HL-60/S4 (cell line): ENCODE measurements around the gene KIF11.
"Not testable (repeated sequence)": the region's sequence is repeated elsewhere in the genome, so short reads cannot be mapped to it uniquely, and the experiment has no call there.

Experiments
- in situ Hi-C: fragments of 300-500 bp; cut with MboI; formaldehyde crosslinking; loops from 2 replicates; pipeline ENCODE4 v1.14.3; 2022; ENCODE audit warnings: low sequenced_read_pairs

KIF11 gene

DNA sequence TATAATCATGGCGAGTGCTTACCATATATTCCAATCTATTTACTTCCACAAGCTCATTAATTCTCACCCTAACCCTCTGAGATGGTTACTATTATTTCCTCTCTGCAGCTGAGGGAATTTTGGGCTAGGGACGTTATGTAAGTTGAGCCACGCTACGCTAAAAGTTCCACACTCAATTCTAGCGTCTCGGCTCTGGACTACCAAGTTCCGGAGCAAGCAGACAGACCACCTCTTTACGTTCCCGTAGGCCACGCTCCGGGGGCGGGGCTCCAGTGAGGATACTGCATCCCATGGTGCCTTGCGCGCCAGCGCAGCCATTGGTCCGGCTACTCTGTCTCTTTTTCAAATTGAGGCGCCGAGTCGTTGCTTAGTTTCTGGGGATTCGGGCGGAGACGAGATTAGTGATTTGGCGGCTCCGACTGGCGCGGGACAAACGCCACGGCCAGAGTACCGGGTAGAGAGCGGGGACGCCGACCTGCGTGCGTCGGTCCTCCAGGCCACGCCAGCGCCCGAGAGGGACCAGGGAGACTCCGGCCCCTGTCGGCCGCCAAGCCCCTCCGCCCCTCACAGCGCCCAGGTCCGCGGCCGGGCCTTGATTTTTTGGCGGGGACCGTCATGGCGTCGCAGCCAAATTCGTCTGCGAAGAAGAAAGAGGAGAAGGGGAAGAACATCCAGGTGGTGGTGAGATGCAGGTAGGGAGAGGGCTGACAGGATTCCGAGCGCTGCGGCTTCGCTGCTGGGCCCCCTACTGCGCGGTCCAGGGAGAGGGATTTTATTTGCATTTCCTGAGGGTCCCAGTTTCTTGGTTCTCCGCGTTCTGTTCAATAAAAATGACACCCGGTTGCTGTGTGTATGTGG is at the start of gene KIF11:
KIF11 (plus strand) TSS at position 370 of the 858 bp plus-strand sequence; CDS start at position 616, 246 bp downstream.
- in situ Hi-C loops = no loop called here

DNA sequence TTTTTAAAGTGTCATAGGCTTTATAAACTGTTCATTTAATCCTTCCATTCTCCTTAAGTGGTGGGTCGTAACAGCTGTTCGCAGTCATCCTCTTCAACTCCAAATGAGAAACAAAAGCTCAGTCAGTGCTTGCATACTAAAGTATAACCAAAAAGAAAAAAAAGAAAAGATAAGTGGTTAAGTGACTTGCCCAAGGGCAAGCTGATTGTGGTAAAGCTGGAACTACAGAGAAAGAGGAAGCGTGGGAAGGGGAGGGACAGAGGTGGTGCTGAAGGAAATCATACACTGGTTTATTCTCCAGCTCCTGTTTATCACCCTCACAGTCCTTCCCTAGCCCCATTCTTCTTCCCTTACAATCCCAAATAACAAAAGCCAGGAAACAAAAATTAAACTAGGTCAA is 48.6 kb upstream of the KIF11 start:
- in situ Hi-C loops = no loop called here

DNA sequence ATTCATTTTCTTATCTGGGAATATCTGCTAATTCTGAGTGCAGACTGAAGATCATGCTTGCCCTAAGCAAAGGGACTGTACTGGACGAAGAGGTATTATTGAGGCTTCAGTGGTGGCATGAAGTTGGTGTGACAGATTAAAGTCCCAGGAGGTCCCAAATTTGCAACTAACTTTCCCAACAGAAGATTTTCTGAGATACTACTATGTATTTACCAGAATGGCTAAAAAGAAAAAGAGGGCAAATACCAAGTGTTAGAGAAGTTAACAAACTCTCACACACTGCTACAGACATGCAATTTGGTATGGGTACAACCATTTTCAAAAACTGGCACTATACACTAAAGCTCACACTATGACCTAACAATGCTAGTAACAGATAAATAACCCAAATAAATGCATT is 47.4 kb upstream of the KIF11 start:
- in situ Hi-C loops = no loop called here

DNA sequence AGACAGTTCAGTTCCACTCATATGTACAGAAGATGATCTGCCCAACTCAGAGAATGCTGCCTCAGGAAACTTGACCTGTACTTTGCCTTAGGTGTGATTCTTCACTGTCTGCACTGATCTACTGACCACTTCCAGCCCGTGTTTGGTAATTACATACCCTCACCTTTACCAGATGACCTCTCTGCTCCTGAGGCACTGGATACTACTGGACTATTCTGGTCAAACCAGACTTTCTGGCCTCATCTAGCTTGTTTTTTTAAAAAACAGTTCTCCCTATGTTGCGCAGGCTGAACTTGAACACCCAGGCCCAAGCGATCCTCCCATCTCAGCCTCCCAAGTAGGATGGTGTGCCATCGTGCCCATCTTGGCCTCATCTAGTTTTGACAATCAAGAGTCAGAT is 45.3 kb upstream of the KIF11 start:
- in situ Hi-C loops = no loop called here

DNA sequence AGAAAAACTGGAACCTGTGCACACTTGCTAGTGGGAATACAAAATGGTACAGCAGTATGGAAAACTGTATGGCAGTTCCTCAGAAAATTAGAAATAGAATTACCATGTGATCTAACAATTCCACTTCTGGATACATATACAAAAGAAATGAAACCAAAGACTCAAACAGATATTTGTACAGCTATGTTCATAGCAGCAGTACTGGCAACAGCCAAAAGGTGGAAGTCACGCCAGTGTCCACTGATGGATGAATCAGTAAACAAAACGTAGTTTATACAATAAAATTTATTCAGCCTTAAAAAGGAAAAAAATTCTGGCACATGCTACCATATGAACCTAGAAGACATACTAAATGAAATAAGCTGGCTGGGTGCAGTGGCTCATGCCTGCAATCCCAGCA is 42.0 kb upstream of the KIF11 start:
- in situ Hi-C loops = no loop called here

DNA sequence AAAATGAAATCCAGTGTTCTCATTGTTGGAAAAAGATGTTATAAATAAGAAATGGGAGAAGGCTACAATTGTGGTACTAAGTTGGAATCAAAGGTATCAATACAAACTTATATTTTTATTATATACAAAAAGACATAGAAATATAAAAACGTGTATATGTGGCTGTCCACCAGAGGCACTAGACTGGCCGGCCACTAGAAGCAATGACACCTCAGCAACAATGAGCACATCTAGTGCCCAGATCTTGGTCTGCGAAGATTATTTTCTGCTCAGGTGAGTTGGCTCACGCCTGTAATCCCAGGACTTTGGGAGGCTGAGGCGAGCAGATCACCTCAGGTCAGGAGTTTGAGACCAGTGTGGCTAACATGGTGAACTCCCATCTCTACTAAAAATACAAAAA is 40.6 kb upstream of the KIF11 start:
- in situ Hi-C loops = no loop called here

DNA sequence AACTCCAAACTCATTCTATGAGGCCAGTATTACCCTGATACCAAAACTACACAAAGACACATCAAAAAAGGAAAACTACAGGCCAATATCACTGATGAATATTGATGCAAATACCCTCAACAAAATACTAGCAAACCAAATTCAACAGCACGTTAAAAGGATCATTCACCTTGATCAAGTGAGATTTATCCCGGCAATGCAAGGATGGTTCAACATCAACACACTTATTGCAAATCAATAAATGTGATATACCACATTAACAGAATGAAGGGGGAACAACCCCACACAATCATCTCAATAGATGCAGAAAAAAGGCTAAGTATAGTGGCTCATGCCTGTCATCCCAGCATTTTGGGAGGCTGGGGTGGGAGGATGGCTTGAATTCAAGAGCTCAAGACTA is 39.0 kb upstream of the KIF11 start:
- in situ Hi-C loops = no loop called here

DNA sequence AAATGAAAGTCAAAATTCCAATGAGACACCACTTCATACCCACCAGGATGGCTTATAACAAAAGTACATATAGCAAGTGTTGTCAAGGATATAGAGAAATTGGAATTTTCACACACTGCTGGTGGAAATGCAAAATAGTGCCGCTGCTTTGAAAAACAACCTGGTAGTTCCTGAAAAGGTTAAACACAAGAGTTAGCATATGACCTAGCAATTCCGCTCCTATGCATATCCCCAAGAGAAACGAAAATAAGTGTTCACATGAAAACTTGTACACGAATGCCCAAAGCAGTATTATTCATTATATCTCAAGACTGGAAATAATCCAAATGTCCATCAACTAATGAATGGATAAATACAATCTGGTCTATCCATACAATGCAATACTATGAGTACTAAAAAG is 33.9 kb upstream of the KIF11 start:
- in situ Hi-C loops = no loop called here

DNA sequence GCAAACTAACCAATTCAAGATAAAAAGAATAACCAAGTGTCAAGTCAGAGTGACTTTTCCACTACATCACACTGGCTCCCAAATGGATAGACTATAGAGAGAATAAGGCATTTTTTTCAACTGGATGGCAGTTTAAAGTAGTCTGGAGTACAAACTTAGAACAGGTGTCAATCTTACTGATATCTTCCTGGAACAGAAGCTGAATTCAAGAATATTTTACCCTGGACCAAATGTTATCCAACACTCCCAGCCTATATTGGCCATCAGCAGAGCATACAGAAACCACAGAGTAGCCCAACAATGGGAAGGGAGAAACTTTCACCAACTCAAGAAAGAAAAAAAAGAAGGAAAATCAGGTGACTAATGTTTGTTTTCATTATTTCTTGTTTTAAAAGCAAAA is 30.5 kb upstream of the KIF11 start:
- in situ Hi-C loops = no loop called here

DNA sequence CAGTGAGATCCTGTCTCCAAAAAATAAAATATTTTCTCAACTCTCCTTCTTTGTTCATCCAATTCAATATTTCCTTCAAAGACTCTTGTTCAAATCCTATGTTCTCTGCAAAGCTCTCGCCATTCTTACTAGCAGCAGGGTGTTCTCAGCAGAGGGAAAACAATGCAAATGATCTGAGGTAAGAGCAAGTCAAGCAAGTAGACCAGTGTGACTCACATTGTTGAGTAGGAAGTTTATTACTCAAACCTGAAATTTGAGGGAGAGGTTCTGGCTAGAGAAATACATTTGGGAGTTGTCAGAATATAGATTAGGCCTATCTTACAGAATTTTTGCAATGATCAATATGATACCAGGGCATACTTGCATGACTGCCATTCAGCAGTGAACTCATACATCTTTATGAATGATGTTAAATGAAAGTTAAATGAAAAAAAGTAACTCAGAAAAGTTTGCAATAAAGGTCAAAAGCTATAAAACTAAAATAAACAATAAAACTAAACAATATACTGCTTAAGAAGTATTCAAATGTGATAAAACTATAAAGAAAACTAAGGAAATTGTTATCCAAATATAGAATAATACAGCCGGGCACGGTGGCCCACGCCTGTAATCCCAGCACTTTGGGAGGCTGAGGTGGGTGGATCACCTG is 24.9 kb upstream of the KIF11 start:
- in situ Hi-C loops = no loop called here

DNA sequence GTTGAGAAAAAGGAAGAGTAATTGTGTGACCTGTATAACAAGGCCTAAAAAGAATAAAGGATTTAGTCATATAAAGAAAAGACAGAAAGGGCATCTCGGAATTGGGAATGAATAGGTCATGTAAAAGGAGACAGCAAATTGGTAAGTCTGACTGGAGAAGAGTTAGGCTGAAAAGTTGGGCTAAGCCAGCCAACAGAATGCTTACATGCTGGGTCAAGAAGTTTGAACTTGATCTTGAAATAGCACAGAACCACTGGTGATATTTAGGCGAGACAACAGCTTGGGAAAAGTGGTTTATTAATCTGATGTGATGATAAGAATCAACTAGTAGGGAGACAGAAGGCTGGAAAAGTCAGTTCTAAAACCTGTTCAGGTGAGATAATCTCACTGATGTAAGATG is 23.9 kb upstream of the KIF11 start:
- in situ Hi-C loops = no loop called here

DNA sequence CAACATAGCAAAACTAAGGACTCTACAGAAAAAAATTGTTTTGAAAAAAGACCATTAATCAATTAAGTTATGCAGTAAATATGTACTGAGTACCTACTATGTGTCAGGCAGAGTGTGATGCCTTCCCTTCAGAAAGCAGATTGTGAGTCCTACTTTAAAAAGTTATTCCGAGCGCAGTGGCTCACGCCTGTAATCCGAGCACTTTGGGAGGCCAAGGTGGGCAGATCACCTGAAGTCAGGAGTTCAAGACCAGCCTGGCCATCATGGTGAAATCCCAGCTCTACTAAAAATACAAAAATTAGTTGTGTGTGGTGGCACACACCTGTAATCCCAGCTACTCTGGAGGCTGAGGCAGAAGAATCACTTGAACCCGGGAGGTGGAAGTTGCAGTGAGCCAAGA is 23.3 kb upstream of the KIF11 start:
- in situ Hi-C loops = loop anchor here (10.0 kb wide), 1 partner anchor 55 kb away; no protein-coding TSS in a partner anchor

DNA sequence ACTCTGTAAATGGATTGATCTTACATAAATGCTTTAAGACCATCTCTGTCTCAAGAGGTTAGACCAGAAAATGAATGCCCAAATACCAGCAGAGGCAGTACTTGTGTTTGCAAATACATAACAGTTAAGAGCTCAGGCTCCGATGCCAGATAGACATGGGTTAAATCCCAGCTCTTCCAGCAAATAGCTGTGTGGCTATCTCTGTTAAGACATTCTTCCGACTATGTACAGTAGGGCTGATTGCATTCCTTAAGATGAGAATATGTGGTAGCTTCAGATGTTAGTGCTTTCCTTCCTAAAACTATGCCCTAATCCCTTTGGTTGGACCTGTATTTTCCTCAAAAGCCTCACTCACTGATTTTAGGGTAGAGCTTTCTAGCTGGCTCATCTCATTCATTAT is 21.3 kb upstream of the KIF11 start:
- in situ Hi-C loops = loop anchor here (10.0 kb wide), 1 partner anchor 57 kb away; no protein-coding TSS in a partner anchor

DNA sequence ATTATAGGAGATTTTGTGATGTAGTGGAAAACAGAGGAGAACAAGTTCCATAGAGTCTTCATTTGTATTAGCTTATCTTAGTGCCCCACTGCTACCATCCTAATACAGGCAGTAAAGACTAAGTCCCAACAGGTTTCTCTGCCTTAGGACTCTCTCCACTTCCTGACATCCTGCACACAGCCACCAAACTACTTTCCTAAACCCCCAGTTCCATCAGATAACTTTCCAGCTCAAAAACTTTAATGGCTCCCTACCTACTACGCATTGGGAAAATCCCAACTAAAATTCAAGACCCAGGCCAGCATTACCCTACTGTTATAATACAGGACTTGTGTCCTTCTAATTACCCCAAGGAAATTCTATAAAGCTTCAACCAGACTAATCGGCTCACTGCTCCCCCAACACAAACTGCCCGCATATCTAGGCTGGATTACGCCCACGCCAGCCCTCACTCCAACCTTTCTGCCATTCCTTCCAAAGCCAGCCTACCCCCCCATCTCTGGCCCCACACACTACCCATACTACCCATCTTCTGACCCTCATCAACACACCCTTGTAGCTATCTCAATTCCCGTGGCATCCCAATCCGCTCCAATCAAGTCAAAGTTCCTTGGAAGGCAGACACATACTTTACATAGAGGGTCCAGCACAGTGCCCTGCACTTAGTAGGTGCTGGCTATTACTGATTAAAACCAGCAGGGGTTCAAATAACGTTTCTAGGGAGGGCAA is 20.4 kb upstream of the KIF11 start:
- in situ Hi-C loops = loop anchor here (10.0 kb wide), 1 partner anchor 58 kb away; no protein-coding TSS in a partner anchor

DNA sequence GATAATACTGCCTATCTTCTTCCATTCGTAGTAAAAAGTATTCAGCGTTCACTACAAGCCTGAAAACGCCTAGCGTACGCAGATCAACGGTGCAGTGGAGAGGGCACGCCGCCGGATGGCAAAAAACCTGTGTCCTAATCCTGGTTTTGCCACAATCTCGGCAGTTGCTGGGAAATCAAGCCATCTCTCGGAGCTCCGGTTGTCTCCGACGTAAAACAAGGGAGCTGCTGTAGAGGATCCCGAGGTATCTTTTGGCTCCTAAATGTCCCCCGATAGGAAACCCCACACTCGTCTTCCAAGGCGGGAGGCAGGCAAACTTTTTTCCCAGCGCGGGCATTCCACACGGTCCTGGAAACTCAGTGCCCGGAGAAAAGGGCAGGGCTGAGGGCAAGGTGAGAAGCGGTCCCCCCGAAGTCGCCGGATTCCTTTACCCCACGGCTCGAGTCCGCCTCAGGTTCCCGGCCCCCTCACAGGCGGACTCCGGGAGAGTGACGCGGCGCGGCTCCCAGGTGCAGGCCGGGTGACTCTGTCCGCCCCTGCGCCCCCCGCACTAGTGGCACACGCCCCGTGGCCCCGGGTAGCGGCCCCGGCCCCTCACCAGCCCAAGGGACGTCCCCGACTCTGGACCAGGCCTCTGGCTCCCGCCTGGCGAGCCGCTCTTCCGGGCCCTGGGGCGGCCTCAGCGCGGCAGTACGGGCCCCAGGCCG is 19.7 kb upstream of the KIF11 start:
- in situ Hi-C loops = loop anchor here (10.0 kb wide), 1 partner anchor 58 kb away; no protein-coding TSS in a partner anchor

DNA sequence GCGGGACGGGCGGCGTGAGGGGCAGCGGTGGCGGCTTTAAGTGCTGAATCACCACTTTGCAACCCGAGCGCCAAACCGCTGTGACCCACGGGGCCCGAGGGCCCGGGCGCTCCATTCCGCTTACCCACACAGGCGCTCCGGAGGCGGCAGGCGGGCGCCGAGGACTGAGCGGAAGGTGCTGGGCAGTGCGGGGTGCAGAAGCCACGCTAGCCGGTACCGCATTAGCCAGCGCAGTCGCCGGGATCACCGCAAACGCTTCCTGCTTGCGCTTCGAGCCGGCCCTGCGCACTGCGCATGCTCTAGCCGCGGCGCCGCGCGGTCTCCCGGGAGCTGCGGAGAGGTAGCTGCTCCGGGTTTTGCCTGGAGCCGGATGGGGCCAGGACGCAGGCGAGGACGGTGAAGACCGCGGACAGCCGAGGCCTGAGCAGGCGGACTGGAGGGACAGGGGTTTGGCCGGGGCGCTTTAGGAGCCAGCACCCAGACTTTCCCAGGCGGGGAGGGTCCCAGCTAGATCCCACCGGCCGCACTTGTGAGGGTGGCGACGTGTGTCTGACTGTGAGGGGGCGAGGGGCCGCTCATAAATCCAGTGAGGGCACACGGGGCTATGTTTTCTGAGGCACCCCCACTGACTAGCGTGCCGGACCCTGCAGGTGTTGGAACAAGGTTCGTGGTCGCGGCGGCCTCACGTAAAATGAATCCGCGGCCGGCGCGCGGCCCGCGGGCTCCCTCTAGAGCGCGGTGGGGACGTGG is 19.0 kb upstream of the KIF11 start, which contains the start of gene IDE:
IDE (minus strand) TSS at position 296 of the 750 bp plus-strand sequence; CDS start at position 222, 74 bp downstream.
- in situ Hi-C loops = loop anchor here (10.0 kb wide), 1 partner anchor 59 kb away; no protein-coding TSS in a partner anchor

DNA sequence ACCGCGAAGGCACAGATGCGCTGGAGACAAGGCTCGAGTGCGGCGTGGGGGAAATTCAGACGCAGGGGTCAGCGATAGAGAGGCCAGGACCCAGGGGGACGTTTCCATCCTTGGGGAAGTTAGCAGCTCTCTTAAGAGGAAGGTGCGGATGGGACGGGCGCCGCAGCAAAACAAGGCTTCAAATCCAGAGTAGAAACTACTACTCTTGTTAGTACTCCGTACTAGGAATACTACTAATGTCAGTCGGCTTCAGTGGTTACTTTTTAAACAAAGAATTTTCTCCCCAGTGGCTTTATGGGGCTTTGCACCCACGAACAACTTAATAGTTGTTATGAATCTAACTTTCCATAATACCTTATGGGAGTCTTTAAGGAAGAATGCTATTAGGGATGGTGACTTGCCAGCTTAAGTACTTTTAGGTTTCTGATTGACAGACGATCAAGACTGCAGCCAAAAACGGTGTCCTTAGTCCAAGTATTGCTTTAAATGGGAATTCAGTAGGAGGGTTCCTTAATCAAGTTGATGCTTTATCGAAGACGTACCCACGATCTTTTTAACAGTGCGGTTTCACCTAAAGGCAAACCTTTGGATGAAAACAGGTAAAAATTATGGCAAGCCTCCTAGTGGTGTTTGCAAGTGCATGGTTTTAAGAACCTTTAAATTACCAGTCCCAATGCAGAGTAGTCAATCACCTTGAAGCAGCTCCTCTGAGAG is 18.2 kb upstream of the KIF11 start:
- in situ Hi-C loops = loop anchor here (10.0 kb wide), 1 partner anchor 60 kb away; no protein-coding TSS in a partner anchor

DNA sequence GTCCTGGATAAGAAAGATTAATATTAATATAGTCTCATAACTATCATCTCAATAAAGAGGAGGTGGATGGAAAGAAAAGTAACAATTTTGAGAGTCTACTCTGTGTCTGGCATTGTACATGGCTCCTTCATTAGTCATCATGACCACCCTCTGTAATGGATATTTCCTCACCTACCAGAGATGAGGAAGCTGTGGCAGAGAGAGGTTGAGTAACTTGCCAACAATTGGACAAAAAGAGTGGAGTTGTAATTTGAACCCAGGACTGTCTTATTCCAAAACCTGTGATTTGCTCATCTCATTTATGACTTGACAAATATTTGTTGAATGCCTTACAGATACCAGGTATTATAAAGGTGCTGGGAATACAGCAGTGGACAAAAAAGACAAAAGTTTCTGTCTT is 17.0 kb upstream of the KIF11 start:
- in situ Hi-C loops = loop anchor here (10.0 kb wide), 1 partner anchor 61 kb away; no protein-coding TSS in a partner anchor

DNA sequence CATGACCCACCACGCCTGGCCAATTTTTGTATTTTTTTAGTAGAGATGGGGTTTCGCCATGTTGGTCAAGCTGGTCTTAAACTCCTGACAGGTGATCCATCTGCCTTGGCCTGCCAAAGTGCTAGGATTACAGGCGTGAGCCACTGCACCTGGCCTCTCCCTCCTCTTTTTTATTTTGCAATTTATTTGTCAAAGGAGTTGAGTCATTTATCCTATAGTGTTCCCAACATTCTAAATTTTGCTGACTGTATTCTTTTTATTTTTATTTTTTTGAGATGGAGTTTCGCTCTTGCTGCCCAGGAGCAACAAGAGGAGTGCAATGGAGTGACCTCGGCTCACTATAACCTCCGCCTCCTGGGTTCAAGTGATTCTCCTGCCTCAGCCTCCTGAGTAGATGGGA is 10.6 kb upstream of the KIF11 start:
- in situ Hi-C loops = not testable (repeated sequence)
